Breast epithelium (tissue), 3 donors: ENCODE measurements around the gene PKDCC.

Source experiments
- POLR2A ChIP-seq: fragments of 450-650 bp; IDR thresholded peaks from one replicate; pipeline ENCODE4 v1.6.1; 2016; ENCODE audit warnings: antibody characterized with exemption, mild to moderate bottlenecking, moderate library complexity
- POLR2AphosphoS5 ChIP-seq, 3 donors: sonication (generic); formaldehyde crosslinking; IDR thresholded peaks; one replicate each; pipeline ENCODE4 v1.6.1; 2017; ENCODE audit warnings: antibody characterized with exemption in 3 of 3
- TF ChIP-seq, protein P1 (sequence below), 3 donors: fragments of 450-650 bp; IDR thresholded peaks; one replicate each; pipeline ENCODE4 v1.5.1; 2016 to 2017; ENCODE audit warnings: antibody characterized with exemption in 3 of 3, mild to moderate bottlenecking in 3 of 3, moderate library complexity in 3 of 3

DNA sequence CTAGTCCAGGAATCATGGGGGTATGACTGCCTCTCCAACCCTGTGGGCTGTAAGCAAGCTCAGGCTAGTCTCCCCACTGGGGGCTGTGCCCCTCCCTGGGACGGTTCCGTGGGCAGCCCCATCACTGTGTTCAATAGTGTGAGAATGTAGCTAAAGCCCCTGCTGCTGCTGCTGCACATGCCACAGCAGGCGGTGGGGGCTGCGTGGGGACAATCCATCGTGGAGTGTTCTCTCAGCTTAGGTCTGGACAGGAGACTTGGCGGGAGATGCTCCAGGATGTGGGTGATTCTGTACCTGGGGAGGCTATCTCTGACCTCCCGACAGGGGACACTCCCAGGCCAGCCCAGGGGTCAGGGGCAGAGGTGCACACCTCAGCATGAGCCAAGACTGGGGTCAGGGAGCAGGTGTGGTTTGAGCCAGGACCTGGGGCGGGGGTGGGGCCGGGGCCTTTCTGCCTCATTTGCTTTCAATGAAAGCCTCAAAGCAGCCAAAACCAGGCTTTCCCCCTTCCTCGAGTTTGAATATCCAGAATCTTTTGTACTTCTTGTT lies 10.2 kb downstream of the PKDCC start:
- no peak for TF ChIP-seq POLR2A
- TF ChIP-seq, protein P1, sequence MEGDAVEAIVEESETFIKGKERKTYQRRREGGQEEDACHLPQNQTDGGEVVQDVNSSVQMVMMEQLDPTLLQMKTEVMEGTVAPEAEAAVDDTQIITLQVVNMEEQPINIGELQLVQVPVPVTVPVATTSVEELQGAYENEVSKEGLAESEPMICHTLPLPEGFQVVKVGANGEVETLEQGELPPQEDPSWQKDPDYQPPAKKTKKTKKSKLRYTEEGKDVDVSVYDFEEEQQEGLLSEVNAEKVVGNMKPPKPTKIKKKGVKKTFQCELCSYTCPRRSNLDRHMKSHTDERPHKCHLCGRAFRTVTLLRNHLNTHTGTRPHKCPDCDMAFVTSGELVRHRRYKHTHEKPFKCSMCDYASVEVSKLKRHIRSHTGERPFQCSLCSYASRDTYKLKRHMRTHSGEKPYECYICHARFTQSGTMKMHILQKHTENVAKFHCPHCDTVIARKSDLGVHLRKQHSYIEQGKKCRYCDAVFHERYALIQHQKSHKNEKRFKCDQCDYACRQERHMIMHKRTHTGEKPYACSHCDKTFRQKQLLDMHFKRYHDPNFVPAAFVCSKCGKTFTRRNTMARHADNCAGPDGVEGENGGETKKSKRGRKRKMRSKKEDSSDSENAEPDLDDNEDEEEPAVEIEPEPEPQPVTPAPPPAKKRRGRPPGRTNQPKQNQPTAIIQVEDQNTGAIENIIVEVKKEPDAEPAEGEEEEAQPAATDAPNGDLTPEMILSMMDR (IDR thresholded peaks at IDR 0.05) = no peak
- no peak for TF ChIP-seq POLR2AphosphoS5 (IDR thresholded peaks at IDR 0.05)
